GM12878 (cell line): ENCODE data around the gene SMARCA4. TPM values are rescaled to one million over a fixed set of nuclear protein-coding genes. Genes with fewer than 3 reads are reported as not detected.
A peak's percentile ranks its signal among the peaks of the same experiment; 100 is the strongest.
"Not testable (repeated sequence)": the region's sequence is repeated elsewhere in the genome, so short reads cannot be mapped to it uniquely, and the experiment has no call there.

Source experiments
- ATAC-seq: fragments of 200-7000 bp; cut with Tn5 transposase; 3 replicates; pipeline ENCODE4 v1.9.1; 2020; ENCODE audit warnings: mild to moderate bottlenecking, moderate library complexity
- BruUV-seq: library from RNA; stranded (reverse); fragments of 400-500 nt; replicated peaks from 2 replicates; lab custom pipeline; 2021; lab: Mats Ljungman, UMichigan
- CTCF ChIA-PET: fragments of 300-600 bp; sonication (Branson Sonifier 250); formaldehyde crosslinking; extraction: SDS; loops from one replicate; lab custom pipeline; 2021; ENCODE audit warnings: inconsistent platforms; lab: Yijun Ruan, JAX
- POLR2A ChIA-PET: fragments of 350-600 bp; formaldehyde crosslinking; extraction: SDS; loops from one replicate; lab custom pipeline; 2021; ENCODE audit warnings: inconsistent platforms; lab: Charles Lee
- RAD21 ChIA-PET: fragments of 300-600 bp; sonication (Branson Sonifier 250); formaldehyde crosslinking; loops from one replicate; lab custom pipeline; 2023; ENCODE audit warnings: antibody characterized with exemption; ENCODE audit not compliant: unreplicated experiment; lab: Charles Lee
- SMC1A ChIA-PET: fragments of 300-600 bp; sonication (Branson Sonifier 250); formaldehyde crosslinking; loops from one replicate; lab custom pipeline; 2023; ENCODE audit not compliant: unreplicated experiment, uncharacterized antibody; lab: Charles Lee
- DNase-seq: peaks from one replicate; pipeline ENCODE4 v3.0.0-alpha.2; 2011; ENCODE audit warnings: low read depth, low spot score
- FAIRE-seq: peaks from 3 replicates; lab custom pipeline; 2011; peaks lifted over from hg19 to GRCh38; lab: Jason Lieb, UNC
- H2AFZ ChIP-seq: 2 replicates; pipeline ENCODE4 v1.6.0; 2011; ENCODE audit warnings: low read depth, low read length, control low read depth; ENCODE audit not compliant: control insufficient read depth
- H3K27ac ChIP-seq: 2 replicates; pipeline ENCODE4 v1.5.1; 2011; ENCODE audit warnings: control low read depth; ENCODE audit not compliant: control insufficient read depth, insufficient read depth
- H3K27me3 ChIP-seq, 2 experiments: replicated peaks in 1 of 2; 2 replicates each; pipeline versions ENCODE4 v1.6.0 to v1.6.1; 2011; ENCODE audit warnings: low read length in 1 of 2; ENCODE audit not compliant: control insufficient read depth in 2 of 2, insufficient read depth in 2 of 2
- H3K36me3 ChIP-seq, 2 experiments: 2 replicates each; pipeline ENCODE4 v1.5.1; 2011; ENCODE audit warnings: low read length in 1 of 2; ENCODE audit not compliant: control insufficient read depth in 2 of 2, insufficient read depth in 2 of 2
- H3K4me1 ChIP-seq: 2 replicates; pipeline ENCODE4 v1.6.1; 2011; ENCODE audit warnings: mild to moderate bottlenecking, low read length, moderate library complexity, mixed read lengths; ENCODE audit not compliant: control insufficient read depth, insufficient read depth
- H3K4me2 ChIP-seq: 2 replicates; pipeline ENCODE4 v1.6.0; 2011; ENCODE audit warnings: control low read depth; ENCODE audit not compliant: control insufficient read depth, insufficient read depth
- H3K4me3 ChIP-seq: fragments of 200-600 bp; sonication (generic); 2 replicates; pipeline ENCODE4 v1.5.1; 2016
- H3K79me2 ChIP-seq: 2 replicates; pipeline ENCODE4 v1.6.0; 2011; ENCODE audit warnings: low read length; ENCODE audit not compliant: control insufficient read depth, insufficient read depth
- H3K9ac ChIP-seq: 2 replicates; pipeline ENCODE4 v1.8.0; 2011; ENCODE audit warnings: low read length, control low read depth, mixed read lengths; ENCODE audit not compliant: control insufficient read depth, insufficient read depth
- H3K9me3 ChIP-seq: replicated peaks from 3 replicates; pipeline ENCODE4 v1.5.1; 2011; ENCODE audit warnings: mild to moderate bottlenecking, low read length; ENCODE audit not compliant: control insufficient read depth, insufficient read depth
- H4K20me1 ChIP-seq: 2 replicates; pipeline ENCODE4 v1.6.0; 2011; ENCODE audit not compliant: control insufficient read depth, insufficient read depth
- ATF7 ChIP-seq: fragments of 450-650 bp; IDR thresholded peaks from 2 replicates; pipeline ENCODE4 v1.6.1; 2016; ENCODE audit warnings: low read depth, mild to moderate bottlenecking
- BCL11A ChIP-seq: IDR thresholded peaks from 2 replicates; pipeline ENCODE4 v1.6.1; 2011; ENCODE audit warnings: low read depth, low read length
- CREB1 ChIP-seq: IDR thresholded peaks from 2 replicates; pipeline ENCODE4 v1.6.1; 2012; ENCODE audit warnings: low read depth, mild to moderate bottlenecking, inconsistent platforms
- E4F1 ChIP-seq: fragments of 450-650 bp; IDR thresholded peaks from 2 replicates; pipeline ENCODE4 v1.6.1; 2018; ENCODE audit warnings: borderline replicate concordance, mild to moderate bottlenecking; ENCODE audit not compliant: partially characterized antibody
- ESRRA ChIP-seq: IDR thresholded peaks from 2 replicates; pipeline ENCODE4 v1.6.1; 2012; ENCODE audit warnings: mild to moderate bottlenecking, low read length, improper control_type of control experiment
- IKZF2 ChIP-seq, 2 experiments: fragments of 450-650 bp; IDR thresholded peaks; 2 replicates each; pipeline ENCODE4 v1.6.1; 2017; ENCODE audit warnings: mild to moderate bottlenecking in 2 of 2, moderate library complexity in 2 of 2
- NBN ChIP-seq: fragments of 450-650 bp; IDR thresholded peaks from 2 replicates; pipeline ENCODE4 v1.6.1; 2016
- POLR2A ChIP-seq: IDR thresholded peaks from 2 replicates; pipeline ENCODE4 v1.6.1; 2011; ENCODE audit warnings: low read depth, mild to moderate bottlenecking, low read length
- SMC3 ChIP-seq: IDR thresholded peaks from 2 replicates; pipeline ENCODE4 v1.6.1; 2011; ENCODE audit warnings: low read length, improper control_type of control experiment, borderline replicate concordance
- WGBS: methylation state at CpG from one replicate; pipeline ENCODE4 v1.1.6; 2016; ENCODE audit warnings: low lambda C conversion rate; ENCODE audit not compliant: insufficient replicate concordance, insufficient coverage; ENCODE audit errors: missing lambda C conversion rate; 5-methylcytosine and 5-hydroxymethylcytosine counted together
- in situ Hi-C: fragments of 300-500 bp; cut with MboI; formaldehyde crosslinking; loops from 9 replicates; pipeline ENCODE4 v1.14.3; 2018; ENCODE audit warnings: mixed read lengths
- intact Hi-C: fragments of 100-400 bp; cut with micrococcal nuclease; formaldehyde crosslinking; loops from one replicate; pipeline ENCODE4 v1.14.2; 2022; ENCODE audit not compliant: unreplicated experiment
- polyA plus RNA-seq, 11 experiments: library from polyadenylated mRNA; depleted of rRNA in 4 of 11; unstranded in 6 of 11; stranded (reverse) in 5 of 11; fragments of >200 nt; fragmentation: Nextera tagmentation in 4 of 11; fragmentation: Illumina TruSeq in 1 of 11; extraction: Ambion mirVana in 4 of 11; extraction: Trizol in 1 of 11; gene quantifications; 1 replicate in 1 of 11; 2 replicates in 10 of 11; pipeline versions ENCODE4 v1.2.1 to v1.2.3, GENCODE V29; 2011 to 2016; ENCODE audit warnings: inconsistent platforms in 2 of 11, missing spikeins in 2 of 11, low read depth in 1 of 11
- total RNA-seq, 4 experiments: library from RNA; depleted of rRNA in 3 of 4; stranded (reverse); fragments of >200 nt in 3 of 4; fragmentation: Illumina TruSeq in 1 of 4; extraction: Trizol in 1 of 4; gene quantifications; 2 replicates each; pipeline versions ENCODE4 v1.2.1 to v1.2.3, GENCODE V29; 2013 to 2021

SMARCA4 gene
- total and polyA plus RNA-seq, 10 of the 15 experiments (the other 5 are each of a cell fraction or from before 2014, with no cell fraction given) = 22.4 to 175 (median 57.4) TPM

GRCh38 chr19:11096210-11096841 lies 135.5 kb downstream of the SMARCA4 start (continued):
- TF ChIP-seq IKZF2 (IDR thresholded peaks at IDR 0.05) (peak; percentile 46 to 62; a peak in 3 of 4 replicates), NBN (0 out of 2 replicates have a peak, but pooled peaks have one; percentile 27), POLR2A (0 out of 2 replicates have a peak, but pooled peaks have one; percentile 21), ATF7 (peak; percentile 75), ESRRA (no peak), BCL11A (0 out of 2 replicates have a peak, but pooled peaks have one; percentile 10), CREB1 (no peak), E4F1 (no peak), SMC3 (no peak)

GRCh38 chr19:11097367-11097766 lies 136.5 kb downstream of the SMARCA4 start:
- H3K4me3 ChIP-seq, H3K9me3 ChIP-seq, DNase-seq, H3K27ac ChIP-seq, H3K9ac ChIP-seq, ATAC-seq, H2AFZ ChIP-seq, in situ Hi-C loops, H3K4me2 ChIP-seq, FAIRE-seq, H3K27me3 ChIP-seq, RAD21 ChIA-PET, BruUV-seq, H4K20me1 ChIP-seq, POLR2A ChIA-PET: not testable (repeated sequence)
- ChIA-PET CTCF (interaction anchor here (0.8 to 2.1 kb wide), 5 partner anchors 29 to 226 kb away, joined by 3 to 8 read pairs (median 3); partner anchors contain the start of gene CARM1), SMC1A (interaction anchor here (1.0 to 1.3 kb wide), 2 partner anchors 47 to 62 kb away, joined by 3 to 4 read pairs; no protein-coding TSS in a partner anchor)
- intact Hi-C loops = loop anchor here (10.0 kb wide), 2 partner anchors 383 to 1687 kb away; partner anchors contain the start of gene DNM2
- Histone ChIP-seq H3K79me2 (peaks cover 63% of the 10 kb centered on the region), H3K4me1 (peaks cover 32% of the 10 kb centered on the region), H3K36me3 (peaks cover 4 to 28% of the 10 kb centered on the region in 2 experiments)
- 91% methylated on average over 6 of the region's 6 CpGs for WGBS
